Measurements from ENCODE around the gene PRKCE. TPM values are rescaled to one million over a fixed set of nuclear protein-coding genes. Genes with fewer than 3 reads are reported as not detected.
A peak's percentile ranks its signal among the peaks of the same experiment; 100 is the strongest.

Gene PRKCE
- total RNA-seq, 2 donors from 2014 or later, result 10.4 to 13.8 TPM

DNA sequence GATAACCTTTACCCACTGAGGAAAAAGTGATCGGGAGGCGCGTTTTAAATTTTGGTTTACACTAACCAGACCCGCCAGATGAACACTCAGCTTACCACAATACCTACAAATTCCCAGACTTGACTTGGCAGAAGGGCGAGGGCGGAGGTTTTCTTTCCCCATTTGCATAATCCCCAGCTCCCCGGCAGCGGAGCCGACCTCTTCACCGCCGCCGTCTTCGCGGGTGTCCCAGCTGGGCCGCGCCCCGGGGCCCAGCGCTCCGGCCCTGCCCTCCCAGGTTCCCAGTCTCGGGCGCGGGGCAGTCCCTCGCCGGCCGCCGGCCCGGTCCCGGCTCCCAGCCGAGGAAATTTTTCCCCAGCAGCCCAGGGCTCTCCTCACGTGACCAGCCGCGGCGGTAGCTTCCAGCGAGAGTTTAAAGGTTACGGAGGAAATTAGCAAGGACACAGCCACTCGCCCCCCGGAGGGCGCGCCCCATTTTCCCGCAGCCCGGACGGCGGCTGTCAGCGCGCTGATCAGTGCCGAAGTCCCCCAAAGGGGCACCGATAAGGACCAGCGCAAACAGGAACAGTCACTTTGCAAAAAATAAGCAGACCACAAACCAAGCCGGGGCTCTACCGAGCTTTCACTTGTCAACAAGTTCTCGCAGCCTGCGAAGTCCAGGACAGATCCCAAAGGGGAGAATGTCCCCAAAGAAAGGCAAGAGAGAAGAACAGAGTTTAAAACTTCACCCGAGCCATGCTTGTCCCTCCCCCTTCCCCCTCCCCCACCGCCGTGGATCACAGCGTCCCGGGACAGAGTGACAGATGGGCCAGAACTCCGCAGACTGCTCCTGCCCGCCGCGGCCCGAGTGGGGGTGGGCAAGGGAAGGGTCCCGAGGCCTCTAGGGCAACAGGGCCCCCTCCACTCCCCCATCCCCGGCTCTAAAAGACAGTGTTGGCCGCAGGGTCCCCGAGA lies 1.3 kb upstream of the PRKCE start:
- H3K36me3 Mint-ChIP-seq, result peaks cover 7 to 20% of the 10 kb centered on the region in 2 donors
- DNase-seq (ENCODE audit: low spot score in 2 of 2) (peak; percentile 48 to 88), ATAC-seq (peak; percentile 28 to 71)
- H3K27ac Mint-ChIP-seq, result peak overlapping the region; percentile 60 to 93
- H3K9me3 Mint-ChIP-seq, result no peaks in the 10 kb centered on the region

DNA sequence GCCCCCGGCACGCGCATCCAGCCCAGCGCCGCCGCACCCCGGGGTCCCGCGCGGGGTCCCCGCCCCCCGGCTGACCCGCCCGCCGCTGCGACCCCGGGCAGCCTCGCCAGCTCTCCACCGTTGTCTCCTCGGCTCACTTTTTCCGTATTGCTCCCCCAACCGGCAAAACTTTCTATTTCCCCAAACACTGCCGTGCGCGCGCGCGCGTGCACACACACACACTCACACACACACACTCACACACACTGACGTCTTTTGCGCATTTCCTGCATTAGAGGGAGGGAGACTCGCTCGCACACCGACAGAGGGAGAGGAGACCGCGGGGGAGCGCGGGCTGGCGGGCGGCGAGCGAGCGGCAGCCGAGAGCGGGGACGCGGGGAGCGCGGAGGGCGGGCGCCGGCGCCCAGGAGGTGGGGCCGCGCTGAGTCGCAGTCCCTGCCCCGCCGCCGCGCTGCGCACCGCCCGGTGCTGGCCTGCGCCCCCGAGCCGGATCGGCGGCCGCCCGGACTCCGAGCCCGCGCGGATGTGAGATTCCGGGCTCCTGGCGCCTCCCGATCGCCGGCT lies 542 bp upstream of the PRKCE start:
- no peaks in the 10 kb centered on the region for H3K9me3 Mint-ChIP-seq
- DNase-seq (ENCODE audit: low spot score in 2 of 2) (peak; percentile 83 to 89), ATAC-seq (peak; percentile 73 to 88)
- H3K36me3 Mint-ChIP-seq, result peaks cover 7 to 20% of the 10 kb centered on the region in 2 donors
- peak overlapping the region; percentile 93 to 97 for H3K27ac Mint-ChIP-seq

GRCh38 chr2:45652090-45653031 lies 886 bp downstream of the PRKCE start:
- ATAC-seq, result no peak
- H3K9me3 Mint-ChIP-seq, result no peaks in the 10 kb centered on the region
- peak overlapping the region; percentile 67 to 93 for H3K27ac Mint-ChIP-seq
- peaks cover 7 to 20% of the 10 kb centered on the region in 2 donors for H3K36me3 Mint-ChIP-seq
- DNase-seq (ENCODE audit: low spot score in 2 of 2), result peak in 1 of 2 donors; percentile 17

- Mint-ChIP-seq H3K36me3 (peaks cover 7 to 20% of the 10 kb centered on the region in 2 donors), H3K9me3 (no peaks in the 10 kb centered on the region), H3K27ac (no peak overlapping the region)
- ATAC-seq, result no peak
- DNase-seq (ENCODE audit: low spot score in 2 of 2), result no peak
Observed at GRCh38 chr2:45653122-45653913, 1.8 kb downstream of the PRKCE start.

DNA sequence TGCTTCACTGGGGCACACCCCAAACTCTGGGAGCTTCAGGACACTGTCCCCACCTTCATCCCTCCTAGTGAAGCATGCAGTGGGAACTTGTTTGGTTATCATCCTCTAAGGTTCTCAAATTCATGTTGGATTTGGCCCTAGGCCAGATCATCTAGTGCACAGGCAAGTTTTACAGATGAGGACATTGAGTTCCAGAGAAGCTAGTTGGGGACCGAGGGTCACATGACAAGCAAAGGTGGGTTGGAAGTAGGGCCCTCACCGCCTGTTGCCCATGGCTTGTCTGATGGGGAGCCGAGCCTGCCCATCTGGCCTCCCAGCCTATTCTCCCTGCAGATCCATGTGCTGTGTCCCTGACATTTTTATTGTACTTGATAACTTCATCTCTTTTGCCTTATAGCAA lies 2.8 kb downstream of the PRKCE start:
- DNase-seq (ENCODE audit: low spot score in 2 of 2) (no peak), ATAC-seq (no peak)
- Mint-ChIP-seq H3K9me3 (no peaks in the 10 kb centered on the region), H3K27ac (no peak overlapping the region), H3K36me3 (peaks cover 7 to 20% of the 10 kb centered on the region in 2 donors)

GRCh38 chr2:45661828-45662227 lies 10.4 kb downstream of the PRKCE start:
- peak overlapping the region in 1 of 2 donors; percentile 84 for H3K27ac Mint-ChIP-seq

DNA sequence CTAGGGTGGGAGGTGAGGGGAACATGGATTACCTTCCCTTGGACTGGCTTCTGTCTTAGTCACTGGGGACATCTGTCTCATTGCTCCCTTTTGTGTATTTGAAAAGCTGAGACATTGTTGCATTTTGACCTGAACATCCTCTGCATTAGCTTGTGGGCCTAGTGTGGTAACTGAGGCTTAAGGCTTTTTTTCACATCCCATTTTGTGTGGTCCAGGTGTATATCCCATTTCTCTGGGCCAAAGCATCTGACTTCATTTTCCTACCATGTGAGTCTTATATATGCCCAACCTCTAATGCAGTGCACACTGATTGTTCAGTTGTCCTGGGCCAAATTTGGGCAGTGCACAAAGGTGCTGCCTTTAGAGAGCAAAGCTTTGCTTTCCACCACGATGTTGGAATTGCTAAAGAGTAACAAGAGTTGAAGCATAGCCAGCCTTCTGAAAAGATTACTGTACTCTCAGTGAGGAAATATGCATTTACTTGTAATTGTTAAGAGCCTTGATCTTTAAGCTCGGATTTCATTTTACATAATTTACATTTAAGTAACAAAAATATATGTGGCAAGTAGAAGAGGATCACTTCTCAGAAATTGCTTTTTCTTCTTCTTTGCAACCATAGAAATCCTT lies 13.3 kb downstream of the PRKCE start:
- DNase-seq (ENCODE audit: low spot score in 2 of 2) (no peak), ATAC-seq (no peak)
- Mint-ChIP-seq H3K9me3 (no peaks in the 10 kb centered on the region), H3K36me3 (no peaks in the 10 kb centered on the region), H3K27ac (no peak overlapping the region)

More at GRCh38 chr2:45661828-45662227, 10.4 kb downstream of the PRKCE start:
- H3K9me3 Mint-ChIP-seq, result no peaks in the 10 kb centered on the region
- H3K36me3 Mint-ChIP-seq, result no peaks in the 10 kb centered on the region
- ATAC-seq, result no peak
- DNase-seq (ENCODE audit: low spot score in 2 of 2), result no peak

- no peak overlapping the region for H3K27ac Mint-ChIP-seq
- no peak for ATAC-seq
- no peaks in the 10 kb centered on the region for H3K9me3 Mint-ChIP-seq
Observed at GRCh38 chr2:45668509-45668908, 17.0 kb downstream of the PRKCE start.

GRCh38 chr2:45669032-45669486 lies 17.6 kb downstream of the PRKCE start:
- Mint-ChIP-seq H3K9me3 (no peaks in the 10 kb centered on the region), H3K36me3 (no peaks in the 10 kb centered on the region), H3K27ac (no peak overlapping the region)
- DNase-seq (ENCODE audit: low spot score in 2 of 2), result no peak
- ATAC-seq, result no peak

More at GRCh38 chr2:45668509-45668908, 17.0 kb downstream of the PRKCE start:
- no peak for DNase-seq (ENCODE audit: low spot score in 2 of 2)
- H3K36me3 Mint-ChIP-seq, result no peaks in the 10 kb centered on the region

DNA sequence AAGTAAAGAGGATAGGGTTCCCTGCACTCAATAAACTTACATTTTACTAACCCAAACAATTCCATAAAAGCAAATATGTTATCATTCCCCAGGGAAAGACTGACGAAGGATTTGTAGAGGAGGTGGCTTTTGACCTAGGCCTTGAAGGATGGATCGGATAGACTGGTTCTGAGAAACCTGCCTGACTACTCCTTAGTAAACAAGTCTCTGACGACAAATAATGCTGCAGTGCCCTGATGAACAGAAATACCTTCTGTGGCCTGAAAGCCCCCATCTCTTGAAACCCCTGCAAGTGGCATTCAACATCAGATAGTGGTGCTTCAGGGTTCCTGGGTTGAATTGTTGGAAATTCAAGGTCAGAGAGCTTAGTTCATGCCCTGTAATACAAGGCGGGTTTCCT lies 19.2 kb downstream of the PRKCE start:
- no peak for DNase-seq (ENCODE audit: low spot score in 2 of 2)
- ATAC-seq, result no peak
- no peaks in the 10 kb centered on the region for H3K9me3 Mint-ChIP-seq
- H3K36me3 Mint-ChIP-seq, result no peaks in the 10 kb centered on the region
- H3K27ac Mint-ChIP-seq, result no peak overlapping the region

DNA sequence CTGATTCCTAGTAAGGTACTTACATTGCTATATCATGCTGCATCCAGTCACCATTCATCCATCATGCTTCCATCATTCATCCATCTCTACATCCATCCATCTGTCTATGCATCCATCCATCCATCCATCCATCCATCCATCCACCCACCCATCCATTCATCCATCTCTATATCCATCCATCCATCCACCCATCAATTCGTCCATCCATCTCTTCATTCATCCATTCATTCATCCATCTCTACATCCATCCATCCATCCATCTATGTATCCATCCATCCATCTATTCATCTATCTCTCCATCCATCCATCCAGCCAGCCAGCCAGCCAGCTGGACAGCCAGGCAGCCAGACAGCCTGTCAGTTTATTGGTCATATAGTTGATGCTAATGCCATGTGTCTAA lies 20.7 kb downstream of the PRKCE start:
- H3K27ac Mint-ChIP-seq, result no peak overlapping the region
- no peaks in the 10 kb centered on the region for H3K36me3 Mint-ChIP-seq
- H3K9me3 Mint-ChIP-seq, result no peaks in the 10 kb centered on the region
- DNase-seq (ENCODE audit: low spot score in 2 of 2) (no peak), ATAC-seq (no peak)

DNA sequence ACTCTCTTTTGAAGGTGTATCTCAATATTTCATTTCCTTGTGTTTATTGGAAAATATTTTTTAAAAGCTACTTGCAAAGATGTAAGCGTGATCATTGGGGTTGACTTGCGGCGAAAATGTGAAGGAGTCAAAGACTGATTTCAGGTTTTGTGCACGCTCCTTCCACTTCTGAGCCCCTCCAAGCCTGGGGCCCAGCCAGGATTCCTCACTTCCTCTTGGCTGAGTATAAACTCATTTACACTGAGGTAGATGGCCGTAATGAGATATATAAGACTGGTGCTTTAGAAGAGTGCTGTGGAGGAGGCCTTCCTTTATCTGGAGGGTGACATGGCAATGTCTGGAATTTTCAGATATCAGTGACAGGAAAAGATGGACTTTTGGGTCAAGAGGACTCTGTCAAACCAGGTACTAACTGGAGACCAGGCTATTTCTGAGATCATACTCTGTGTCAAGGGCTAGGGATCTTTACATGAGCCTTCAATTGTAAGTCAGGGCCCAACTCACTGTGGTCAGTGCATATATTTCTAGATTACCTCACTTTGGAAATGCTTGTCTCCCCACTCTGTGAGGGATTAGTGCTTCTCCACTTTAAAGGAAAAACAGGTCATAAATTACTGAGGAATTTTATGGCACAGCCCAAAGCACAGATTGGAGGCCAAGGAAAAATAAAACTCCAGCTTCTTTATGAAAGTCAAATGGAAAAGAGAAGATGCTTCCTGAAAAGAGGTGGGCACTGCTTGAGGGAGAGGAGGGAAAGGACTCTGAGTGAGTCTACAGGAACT lies 22.8 kb downstream of the PRKCE start:
- H3K27ac Mint-ChIP-seq, result no peak overlapping the region
- no peaks in the 10 kb centered on the region for H3K36me3 Mint-ChIP-seq
- ATAC-seq, result no peak
- no peaks in the 10 kb centered on the region for H3K9me3 Mint-ChIP-seq
- DNase-seq (ENCODE audit: low spot score in 2 of 2), result no peak

DNA sequence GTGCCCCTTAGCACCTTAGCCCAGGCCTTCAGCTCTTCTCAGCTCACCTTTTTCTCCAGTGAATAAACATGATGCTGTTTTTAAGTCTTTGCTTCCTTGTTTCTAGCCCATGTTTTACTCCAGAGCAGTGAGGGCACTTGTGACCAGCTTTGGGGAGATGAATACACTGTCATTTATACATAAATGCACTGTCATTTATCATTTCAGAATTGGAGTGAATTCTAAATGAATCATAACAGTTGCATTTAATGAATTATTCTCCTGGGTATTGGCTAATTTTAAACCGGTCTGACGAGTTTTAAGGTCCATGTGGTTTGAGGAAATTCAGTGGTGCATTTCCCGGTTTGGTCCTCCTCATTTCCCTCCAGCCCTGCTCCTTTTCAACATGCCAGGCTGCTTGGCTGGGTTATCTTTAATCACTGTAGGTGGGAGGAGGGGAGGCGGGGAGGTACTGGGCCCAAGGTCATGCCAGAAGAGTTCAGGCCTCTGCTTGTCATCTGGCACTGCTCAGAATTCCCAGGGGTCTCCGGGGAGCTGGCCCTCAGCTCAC lies 23.9 kb downstream of the PRKCE start:
- no peak for ATAC-seq
- H3K27ac Mint-ChIP-seq, result no peak overlapping the region
- no peaks in the 10 kb centered on the region for H3K9me3 Mint-ChIP-seq
- H3K36me3 Mint-ChIP-seq, result no peaks in the 10 kb centered on the region
- DNase-seq (ENCODE audit: low spot score in 2 of 2), result no peak

- no peaks in the 10 kb centered on the region for H3K9me3 Mint-ChIP-seq
- ATAC-seq (no peak), DNase-seq (ENCODE audit: low spot score in 2 of 2) (no peak)
- no peaks in the 10 kb centered on the region for H3K36me3 Mint-ChIP-seq
- no peak overlapping the region for H3K27ac Mint-ChIP-seq
Observed at GRCh38 chr2:45676088-45676487, 24.6 kb downstream of the PRKCE start.
